Measurements from ENCODE around the gene PDE9A. TPM values are rescaled to one million over a fixed set of nuclear protein-coding genes. Genes with fewer than 3 reads are reported as not detected.

Gene PDE9A
- total RNA-seq, 1 experiment from 2014 or later = 44.8 TPM

- TF ChIP-seq ZBTB43 (CRISPR knock-in tag; IDR thresholded peaks at IDR 0.05) (no peak), ZNF512 (CRISPR knock-in tag; IDR thresholded peaks at IDR 0.05; ENCODE audit: borderline replicate concordance) (no peak)
Measured at GRCh38 chr21:42607525-42608102, 45.8 kb upstream of the PDE9A start (continued).

GRCh38 chr21:42608446-42608845 is 45.0 kb upstream of the PDE9A start:
- H3K27ac Mint-ChIP-seq = no peak overlapping the region
- TF ChIP-seq ERG (CRISPR knock-in tag; IDR thresholded peaks at IDR 0.05) (no peak), ATF2 (CRISPR knock-in tag; IDR thresholded peaks at IDR 0.05; ENCODE audit: borderline replicate concordance, low read depth) (no peak), ELF4 (CRISPR knock-in tag; IDR thresholded peaks at IDR 0.05; ENCODE audit: low read depth) (no peak), PRRX2 (CRISPR knock-in tag; IDR thresholded peaks at IDR 0.05) (no peak), NFATC4 (CRISPR knock-in tag; IDR thresholded peaks at IDR 0.05) (no peak)
- DNase-seq (ENCODE audit: low spot score) (no peak), ATAC-seq (no peak)
- POLR2A ChIA-PET = no interaction called here
- peaks cover 52% of the 10 kb centered on the region for H3K9me3 Mint-ChIP-seq
- no peak overlapping the region for H3K4me3 Mint-ChIP-seq
- peaks cover 5% of the 10 kb centered on the region for H3K4me1 Mint-ChIP-seq
- H3K27me3 Mint-ChIP-seq (ENCODE audit: low read depth) = peaks cover 39% of the 10 kb centered on the region
- CTCF ChIA-PET = no interaction called here
- H3K36me3 Mint-ChIP-seq = peaks cover 14% of the 10 kb centered on the region

GRCh38 chr21:42609811-42610210 is 43.6 kb upstream of the PDE9A start:
- H3K27me3 Mint-ChIP-seq (ENCODE audit: low read depth) = peaks cover 30% of the 10 kb centered on the region
- DNase-seq (ENCODE audit: low spot score) (no peak), ATAC-seq (peak; percentile 26; the same call in 1 of the 2 replicates)
- ChIA-PET CTCF (no interaction called here), POLR2A (no interaction called here)
- TF ChIP-seq NFYB (CRISPR knock-in tag; conservative IDR thresholded peaks at IDR 0.05; ENCODE audit: low read depth) = no peak
- no peak for TF ChIP-seq ZNF263 (CRISPR knock-in tag; IDR thresholded peaks at IDR 0.05; ENCODE audit: low read depth)
- TF ChIP-seq SP1 (CRISPR knock-in tag; conservative IDR thresholded peaks at IDR 0.05) = no peak
- TF ChIP-seq E2F4 (CRISPR knock-in tag; IDR thresholded peaks at IDR 0.05; ENCODE audit: borderline replicate concordance, low read depth) = no peak
- no peak for TF ChIP-seq NFATC4 (CRISPR knock-in tag; IDR thresholded peaks at IDR 0.05)
- no peak for TF ChIP-seq ELF4 (CRISPR knock-in tag; IDR thresholded peaks at IDR 0.05; ENCODE audit: low read depth)
- peak; percentile 78 for TF ChIP-seq USF2 (CRISPR knock-in tag; IDR thresholded peaks at IDR 0.05)
- TF ChIP-seq USF1 (CRISPR knock-in tag; IDR thresholded peaks at IDR 0.05) = peak; percentile 68
- no peak overlapping the region for H3K4me3 Mint-ChIP-seq
- H3K27ac Mint-ChIP-seq = no peak overlapping the region
- peaks cover 42% of the 10 kb centered on the region for H3K9me3 Mint-ChIP-seq
- H3K36me3 Mint-ChIP-seq = peaks cover 9% of the 10 kb centered on the region
- H3K4me1 Mint-ChIP-seq = peaks cover 5% of the 10 kb centered on the region

Measured in WTC11 (cell line).